COLO668 (cell line): ENCODE results near the gene TMCO1.
"Not testable (repeated sequence)": the region's sequence is repeated elsewhere in the genome, so short reads cannot be mapped to it uniquely, and the experiment has no call there.

Experiments used
- DNase-seq: peaks from one replicate; lab custom pipeline; 2025; ENCODE audit not compliant: unreplicated experiment; lab: John Stamatoyannopoulos, UW

The TMCO1 gene

GRCh38 chr1:165747632-165748447 is 20.8 kb downstream of the TMCO1 start:
- no peak for DNase-seq

DNA sequence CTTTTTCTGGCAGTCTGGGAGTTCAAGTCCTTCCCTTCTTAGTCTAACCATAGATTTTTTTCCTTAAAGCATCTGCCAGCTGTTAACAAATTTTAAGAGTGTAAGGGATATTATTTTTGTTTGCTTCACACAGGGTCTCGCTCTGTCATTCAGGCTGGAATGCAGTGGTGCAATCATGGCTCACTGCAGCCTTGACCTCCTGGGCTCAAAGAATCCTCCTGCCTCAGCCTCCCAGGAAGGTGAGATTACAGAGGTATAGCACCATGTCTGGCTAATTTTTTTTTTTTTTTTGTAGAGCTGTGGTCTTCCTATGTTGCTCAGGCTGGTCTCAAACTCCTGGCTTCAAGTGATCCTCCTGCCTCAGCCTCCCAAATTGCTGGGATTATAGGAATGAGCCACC is 23.8 kb downstream of the TMCO1 start:
- not testable (repeated sequence) for DNase-seq

DNA sequence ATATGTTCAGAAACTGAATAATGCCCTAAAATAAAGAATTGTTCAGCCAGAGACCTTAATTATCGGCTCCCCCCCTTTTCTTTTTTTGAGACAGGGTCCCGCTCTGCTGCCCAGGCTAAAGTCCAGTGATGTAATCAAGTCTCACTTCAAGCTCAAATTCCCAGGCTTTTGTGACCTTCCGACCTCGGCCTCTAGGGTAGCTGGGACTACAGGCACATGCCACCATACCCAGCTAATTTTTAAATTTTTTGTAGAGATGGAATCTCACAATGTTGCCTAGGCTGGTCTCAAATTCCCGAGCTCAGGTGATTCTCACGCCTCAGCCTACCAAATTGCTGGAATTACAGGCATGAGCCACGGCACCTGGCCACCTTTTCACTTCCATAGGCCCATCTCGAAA is 26.5 kb downstream of the TMCO1 start:
- DNase-seq = no peak

- DNase-seq = peak; percentile 21
Measured at GRCh38 chr1:165738794-165739193, 29.9 kb downstream of the TMCO1 start.

- DNase-seq = no peak
Measured at GRCh38 chr1:165737196-165737595, 31.5 kb downstream of the TMCO1 start.

GRCh38 chr1:165734906-165735305 is 33.8 kb downstream of the TMCO1 start:
- no peak for DNase-seq

DNA sequence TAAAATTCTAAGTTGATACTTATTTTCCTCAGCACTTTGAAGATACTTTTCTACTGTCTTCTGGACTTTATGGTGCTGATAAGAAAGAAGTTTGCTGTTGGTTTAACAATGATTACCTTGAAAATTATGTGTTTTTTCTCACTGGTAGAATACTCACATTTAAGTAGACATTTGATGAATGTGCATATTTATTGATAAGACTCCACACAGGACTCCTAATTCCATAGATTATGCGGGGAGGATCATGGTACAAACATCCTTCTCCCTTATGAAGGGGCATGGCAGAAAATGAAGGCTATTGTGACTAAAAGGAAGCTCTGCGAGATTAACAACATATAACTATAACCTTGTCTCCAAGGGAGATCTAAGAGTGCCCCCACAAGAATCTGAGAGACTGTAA is 41.8 kb downstream of the TMCO1 start:
- no peak for DNase-seq

DNA sequence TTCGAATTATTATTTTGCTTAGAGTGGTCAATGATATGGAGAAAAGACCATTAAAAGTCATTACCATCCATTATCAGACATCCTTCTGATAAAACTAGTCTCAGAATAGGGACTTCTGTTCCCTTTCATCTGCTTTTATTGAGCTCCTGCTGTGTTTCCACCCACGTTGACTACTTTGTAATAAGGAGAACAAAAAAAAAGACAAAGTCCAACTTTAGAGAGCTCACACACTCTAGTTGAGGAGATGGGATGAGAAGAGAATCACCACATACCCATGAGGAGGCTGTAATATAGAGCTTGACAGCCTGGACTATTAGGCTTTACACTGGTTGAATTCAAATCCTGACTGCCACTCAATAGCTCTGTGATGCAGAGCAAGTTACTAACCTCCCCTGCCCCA is 42.5 kb downstream of the TMCO1 start:
- DNase-seq = no peak

DNA sequence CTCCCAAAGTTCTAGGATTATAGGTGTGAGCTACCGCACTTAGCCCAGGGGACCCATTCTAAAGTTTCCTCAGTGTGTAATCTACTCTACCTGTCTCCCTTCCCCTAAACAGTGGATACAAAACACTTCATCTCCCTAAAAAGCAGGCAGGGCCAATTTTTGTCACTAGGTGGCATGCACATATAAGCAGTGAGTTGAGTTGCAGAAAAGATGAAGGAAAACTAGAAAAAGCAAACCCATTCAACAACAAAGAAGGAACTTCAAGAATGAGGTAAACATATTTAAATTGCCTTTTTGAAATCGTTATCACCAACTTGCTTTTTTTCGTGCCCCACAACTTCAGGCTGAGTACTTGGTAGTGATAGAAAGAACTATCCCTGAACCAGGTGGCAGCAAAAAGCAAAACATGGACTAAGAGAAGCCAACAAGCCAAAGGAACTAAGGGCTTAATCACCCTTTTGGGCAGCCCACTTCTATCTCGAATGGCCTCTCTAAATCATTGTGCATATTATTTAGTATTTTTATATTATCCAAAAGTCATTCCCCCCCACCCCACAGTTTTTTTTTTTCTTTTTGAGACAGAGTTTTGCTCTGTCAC is 50.7 kb downstream of the TMCO1 start:
- DNase-seq = peak; percentile 43

- DNase-seq = not testable (repeated sequence)
Measured at GRCh38 chr1:165716265-165717051, 52.2 kb downstream of the TMCO1 start.

DNA sequence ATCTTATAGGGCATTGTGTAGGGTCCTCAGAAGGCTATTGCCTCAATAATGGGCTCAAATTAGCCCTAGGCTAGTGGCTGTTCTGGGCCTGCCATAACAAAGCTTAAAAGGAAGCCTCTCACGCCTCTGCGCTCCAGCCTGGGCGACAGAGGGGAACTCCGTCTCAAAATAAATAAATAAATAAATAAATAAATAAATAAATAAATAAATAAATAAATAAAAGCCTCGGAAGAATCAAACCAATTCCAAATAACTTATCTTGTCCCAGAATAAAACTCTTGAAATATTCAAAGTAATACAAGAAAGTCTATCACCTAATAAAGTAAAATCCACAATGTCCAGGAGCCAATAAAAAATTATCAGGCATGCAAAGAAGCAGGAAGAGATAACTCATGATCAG is 55.9 kb downstream of the TMCO1 start:
- no peak for DNase-seq

DNA sequence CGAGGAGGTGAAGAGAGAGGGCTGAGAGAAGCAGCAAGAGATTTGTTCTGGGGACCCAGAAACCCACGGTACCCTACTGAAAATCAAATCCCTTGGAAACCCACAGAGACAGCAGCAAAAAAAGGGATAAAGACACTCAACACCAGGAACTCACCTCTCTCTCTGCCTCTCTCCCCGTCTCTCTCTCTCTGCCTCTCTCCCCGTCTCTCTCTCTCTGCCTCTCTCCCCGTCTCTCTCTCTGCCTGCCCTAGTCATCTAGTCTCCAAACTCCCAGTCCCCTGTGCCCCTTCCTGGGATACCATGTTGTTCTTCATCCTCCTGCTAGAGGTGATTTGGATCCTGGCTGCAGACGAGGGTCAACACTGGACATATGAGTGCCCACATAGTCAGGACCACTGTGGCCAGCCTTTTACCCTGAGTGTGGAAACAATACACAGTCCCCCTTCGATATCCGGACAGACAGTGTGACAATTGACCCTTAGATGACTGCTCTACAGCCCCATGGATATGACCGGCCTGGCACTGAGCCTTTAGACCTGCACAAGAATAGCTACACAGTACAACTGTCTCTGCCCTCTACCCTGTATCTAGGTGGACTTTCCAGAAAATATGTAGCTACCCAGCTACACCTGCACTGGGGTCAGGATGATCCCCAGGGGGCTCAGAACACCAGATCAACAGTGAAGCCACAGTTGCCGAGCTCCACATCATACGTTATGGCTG is 60.5 kb downstream of the TMCO1 start:
- DNase-seq = no peak

- DNase-seq = no peak
Measured at GRCh38 chr1:165703648-165704047, 65.0 kb downstream of the TMCO1 start.

DNA sequence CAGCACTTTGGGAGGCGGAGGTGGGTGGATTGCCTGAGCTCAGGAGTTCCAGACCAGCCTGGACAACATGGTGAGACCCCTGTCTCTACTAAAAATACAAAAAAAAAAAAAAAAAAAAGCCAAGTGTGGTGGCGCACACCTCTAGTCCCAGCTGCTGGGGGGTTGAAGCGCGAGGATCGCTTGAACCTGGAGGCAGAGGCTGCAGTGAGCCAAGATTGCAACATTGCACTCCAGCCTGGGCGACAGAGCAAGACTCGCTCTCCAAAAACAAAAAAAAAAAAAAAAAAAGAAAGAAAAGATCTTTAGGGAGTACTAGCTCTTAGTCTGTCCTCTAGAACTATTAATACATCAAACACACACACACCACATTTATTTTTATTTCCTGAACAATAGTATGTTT is 66.7 kb downstream of the TMCO1 start:
- DNase-seq = not testable (repeated sequence)

- DNase-seq = no peak
Measured at GRCh38 chr1:165699577-165699976, 69.1 kb downstream of the TMCO1 start.

DNA sequence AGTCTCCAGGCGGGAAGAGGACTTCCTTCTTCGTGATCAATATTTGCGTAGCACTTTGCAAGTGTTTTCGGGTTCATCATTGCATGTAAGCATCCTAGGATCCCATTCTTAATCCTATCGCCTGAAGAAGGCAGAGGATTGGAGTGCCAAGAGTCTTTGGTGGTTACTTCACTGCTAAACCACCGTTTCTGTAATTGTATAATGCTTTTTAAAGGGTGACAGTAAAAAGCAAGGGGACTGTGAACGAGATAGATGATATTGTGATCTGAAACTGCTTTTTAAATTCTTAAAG is 70.0 kb downstream of the TMCO1 start:
- DNase-seq = no peak

DNA sequence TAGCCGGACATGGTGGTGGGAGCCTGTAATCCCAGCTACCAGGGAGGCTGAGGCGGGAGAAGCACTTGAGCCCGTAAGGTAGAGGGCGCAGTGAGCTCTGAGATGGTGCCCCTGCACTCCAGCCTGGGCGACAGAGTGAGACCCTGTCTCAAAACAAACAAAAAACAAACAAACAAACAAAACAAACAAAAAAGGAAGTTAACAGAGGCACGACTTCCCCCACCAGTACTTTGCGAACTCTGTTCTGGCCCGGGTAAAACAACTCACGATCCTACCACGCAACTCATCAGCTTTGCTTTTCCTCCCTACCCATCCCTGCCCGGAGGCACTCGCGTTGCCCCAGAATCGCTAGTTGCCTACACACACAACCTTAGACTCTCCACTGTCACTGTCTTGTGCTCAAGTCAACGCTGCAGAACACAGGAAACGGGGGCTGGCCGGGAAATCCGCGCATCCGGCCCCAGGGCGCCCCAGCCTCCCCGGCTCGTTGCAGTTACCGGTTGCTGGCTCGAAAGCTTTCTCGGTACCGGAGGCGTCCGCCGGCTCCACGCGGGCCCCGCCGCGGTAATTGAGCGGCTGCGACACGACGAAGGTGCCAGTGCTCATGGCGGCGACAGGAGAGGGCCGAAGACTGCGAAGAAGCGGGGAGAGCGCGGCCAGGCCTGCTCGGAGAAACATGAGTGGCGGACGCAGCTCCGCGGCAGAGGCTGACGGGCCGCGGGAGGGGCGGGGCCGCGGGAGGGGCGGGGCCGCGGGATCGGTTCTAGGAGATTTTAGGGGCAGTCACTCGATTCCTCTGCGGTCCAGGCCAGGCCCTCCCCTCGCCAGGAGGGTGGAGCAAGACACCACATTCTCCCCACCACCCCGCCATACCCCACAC is 70.5 kb downstream of the TMCO1 start, which contains the start of gene ALDH9A1:
Gene ALDH9A1, minus strand, starts transcription at position 682 of the 880 bp plus-strand sequence. Its CDS starts 4 bp downstream, at position 678.
- peak; percentile 88 for DNase-seq

- no peak for DNase-seq
Measured at GRCh38 chr1:165697491-165697880, 71.2 kb downstream of the TMCO1 start.

GRCh38 chr1:165696625-165697100 is 72.0 kb downstream of the TMCO1 start:
- no peak for DNase-seq

- no peak for DNase-seq
Measured at GRCh38 chr1:165695031-165695430, 73.6 kb downstream of the TMCO1 start.
